C1 segment of cervical spinal cord (tissue), 14 donors: ENCODE data around the gene C9orf40.

Experiments used
- DNase-seq, 14 donors: peaks; one replicate each; lab custom pipeline; 2025; lab: John Stamatoyannopoulos, UW

The C9orf40 gene

GRCh38 chr9:74940600-74940999, 12.1 kb downstream of the C9orf40 start:
- DNase-seq, result no peak

- no peak for DNase-seq
These were observed 17.7 kb downstream of the C9orf40 start for GRCh38 chr9:74935008-74935407.

- no peak for DNase-seq
These were observed 31.0 kb downstream of the C9orf40 start for GRCh38 chr9:74921737-74922136.

GRCh38 chr9:74920944-74921626, 31.6 kb downstream of the C9orf40 start:
- no peak for DNase-seq

GRCh38 chr9:74910036-74910435, 42.7 kb downstream of the C9orf40 start:
- DNase-seq, result no peak

GRCh38 chr9:74908665-74909064, 44.0 kb downstream of the C9orf40 start:
- DNase-seq, result no peak

- no peak for DNase-seq
These were observed 45.6 kb downstream of the C9orf40 start for GRCh38 chr9:74907085-74907484.

GRCh38 chr9:74901001-74901400, 51.7 kb downstream of the C9orf40 start:
- no peak for DNase-seq
